GM12873 (cell line): ENCODE results near the gene TOMM70.

Experiments
- TF ChIP-seq, protein P1 (sequence below): IDR thresholded peaks from 2 replicates; pipeline ENCODE4 v1.5.1; 2012; ENCODE audit warnings: low read depth, mild to moderate bottlenecking, moderate library complexity, low read length, control low read depth; ENCODE audit not compliant: insufficient read depth; ENCODE audit errors: missing control alignments

Gene TOMM70

DNA sequence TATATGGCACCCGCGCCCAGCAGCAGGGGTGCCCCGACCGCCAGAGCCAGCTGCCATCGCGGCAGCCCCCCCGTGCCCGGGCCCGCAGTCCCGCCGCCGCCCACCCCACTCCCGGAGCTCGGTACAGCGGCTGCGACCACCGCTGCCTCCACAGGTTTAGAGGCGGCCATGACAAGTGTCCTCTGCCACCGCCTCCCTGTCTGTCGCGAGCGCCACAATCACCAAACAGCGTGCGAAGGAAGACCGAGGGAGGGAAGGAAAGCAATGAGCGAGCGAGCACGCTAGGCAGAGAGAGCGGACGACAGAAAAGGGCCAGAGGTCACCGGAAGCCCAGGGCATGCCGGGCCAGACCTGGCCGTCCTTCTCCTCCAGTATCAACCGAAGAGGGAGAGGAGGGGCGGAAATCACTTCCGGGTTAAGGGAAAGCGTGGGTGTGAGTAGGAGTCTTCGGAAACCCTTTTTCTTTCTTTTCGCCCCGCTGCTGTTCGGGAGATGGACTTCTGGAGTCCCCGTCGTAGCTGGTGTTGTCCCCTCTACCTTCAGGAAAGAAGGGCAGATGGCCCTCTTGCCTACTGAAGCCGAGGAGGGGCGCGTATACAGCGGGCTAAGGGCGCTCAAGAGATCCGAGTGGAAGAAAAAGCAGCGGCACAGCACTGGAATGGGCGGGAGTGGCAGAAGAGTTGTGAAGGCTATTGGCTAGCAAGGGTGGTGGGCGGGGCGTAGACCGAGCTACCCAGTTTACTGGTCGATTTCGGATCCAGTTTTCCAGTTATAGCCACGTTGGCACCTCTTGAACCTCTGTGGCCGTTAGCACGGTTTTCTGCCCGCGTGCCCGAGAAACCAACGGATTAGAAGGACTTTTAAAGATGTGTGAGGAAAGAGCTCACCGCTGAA lies at the start of gene TOMM70, which contains the start of gene LNP1:
Gene TOMM70 (minus strand): TSS at position 310 of the 894 bp plus-strand sequence. CDS start 140 bp downstream, at position 170.
Gene LNP1 (plus strand): TSS at position 760 of the 894 bp plus-strand sequence. CDS start 28,191 bp downstream, outside the sequence.
- TF ChIP-seq, protein P1, sequence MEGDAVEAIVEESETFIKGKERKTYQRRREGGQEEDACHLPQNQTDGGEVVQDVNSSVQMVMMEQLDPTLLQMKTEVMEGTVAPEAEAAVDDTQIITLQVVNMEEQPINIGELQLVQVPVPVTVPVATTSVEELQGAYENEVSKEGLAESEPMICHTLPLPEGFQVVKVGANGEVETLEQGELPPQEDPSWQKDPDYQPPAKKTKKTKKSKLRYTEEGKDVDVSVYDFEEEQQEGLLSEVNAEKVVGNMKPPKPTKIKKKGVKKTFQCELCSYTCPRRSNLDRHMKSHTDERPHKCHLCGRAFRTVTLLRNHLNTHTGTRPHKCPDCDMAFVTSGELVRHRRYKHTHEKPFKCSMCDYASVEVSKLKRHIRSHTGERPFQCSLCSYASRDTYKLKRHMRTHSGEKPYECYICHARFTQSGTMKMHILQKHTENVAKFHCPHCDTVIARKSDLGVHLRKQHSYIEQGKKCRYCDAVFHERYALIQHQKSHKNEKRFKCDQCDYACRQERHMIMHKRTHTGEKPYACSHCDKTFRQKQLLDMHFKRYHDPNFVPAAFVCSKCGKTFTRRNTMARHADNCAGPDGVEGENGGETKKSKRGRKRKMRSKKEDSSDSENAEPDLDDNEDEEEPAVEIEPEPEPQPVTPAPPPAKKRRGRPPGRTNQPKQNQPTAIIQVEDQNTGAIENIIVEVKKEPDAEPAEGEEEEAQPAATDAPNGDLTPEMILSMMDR, result no peak

DNA sequence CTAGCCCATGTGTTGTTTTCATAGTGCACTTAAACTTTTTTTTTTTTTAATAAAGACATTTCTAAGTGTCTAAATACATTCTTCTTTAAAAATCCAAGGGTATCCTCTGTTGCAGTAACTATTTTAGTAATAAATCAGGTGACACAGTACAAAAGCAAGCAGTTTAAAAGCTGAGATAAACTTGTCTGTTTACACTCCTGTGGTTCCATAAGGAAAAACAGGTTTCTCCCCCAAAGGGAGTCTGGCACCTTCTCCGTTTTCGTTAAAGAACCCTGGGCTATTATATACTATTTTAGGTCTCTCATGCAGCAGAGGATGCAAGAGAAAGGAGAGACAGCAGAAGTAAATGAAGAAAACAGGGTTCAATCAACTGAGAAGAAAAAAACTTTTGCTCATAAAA lies 48.3 kb upstream of the TOMM70 start:
- TF ChIP-seq, protein P1, result no peak

DNA sequence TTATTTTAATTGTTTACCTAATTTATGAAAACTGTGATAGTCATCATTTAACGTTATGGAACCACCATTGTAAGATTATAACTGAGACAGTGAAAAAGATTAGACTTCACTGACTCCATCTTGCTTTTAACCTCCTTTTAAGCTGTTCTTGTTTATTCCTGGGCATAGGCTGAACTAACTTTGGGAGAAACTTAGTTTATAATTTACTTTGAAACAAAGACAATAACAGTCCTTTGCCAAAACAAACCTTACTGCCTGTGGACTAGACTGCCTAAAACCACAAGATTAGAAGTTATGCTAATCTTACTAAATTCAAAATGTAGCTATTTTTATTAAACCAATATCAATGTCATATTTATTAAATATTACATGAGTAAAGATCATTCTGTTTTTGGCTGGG lies 47.2 kb upstream of the TOMM70 start:
- TF ChIP-seq, protein P1, result no peak

DNA sequence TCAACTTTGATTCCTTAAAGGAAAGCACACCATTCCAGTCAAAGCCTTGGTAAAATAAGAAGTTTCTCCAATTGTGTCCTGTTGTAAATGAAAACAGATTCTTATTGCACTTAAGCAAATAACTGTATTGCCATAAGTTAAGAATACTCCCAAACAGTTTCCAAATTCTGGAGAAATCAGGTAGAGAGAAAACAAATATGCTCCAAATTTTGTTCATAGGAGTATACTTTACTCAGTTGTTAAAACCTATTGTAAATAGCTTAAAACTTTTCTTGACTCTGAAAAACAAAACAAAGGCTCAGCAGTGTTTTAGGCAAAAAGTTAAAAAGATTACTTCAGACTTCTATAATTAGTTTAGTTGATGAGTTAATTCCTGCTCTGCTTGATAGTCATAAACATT lies 42.8 kb upstream of the TOMM70 start:
- TF ChIP-seq, protein P1, result no peak

DNA sequence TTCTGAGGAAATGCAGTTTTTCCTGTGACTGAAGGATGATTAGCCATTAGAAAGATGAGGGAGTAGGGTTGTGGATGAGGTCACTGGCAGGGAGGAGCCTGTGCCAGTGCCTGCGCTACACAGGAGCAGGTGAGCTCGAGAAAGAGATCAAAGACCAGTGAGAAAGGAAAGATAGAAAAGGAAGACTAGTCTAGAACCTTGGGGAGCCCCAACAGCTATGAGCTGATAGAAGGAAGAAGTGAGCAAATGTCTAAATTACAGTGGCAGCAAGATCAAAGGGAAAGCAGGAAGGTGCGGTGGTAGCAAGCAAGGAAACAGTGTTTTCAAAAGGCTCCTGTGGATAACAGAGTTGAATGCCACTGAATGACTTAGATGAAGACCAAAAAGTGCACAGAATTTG lies 40.0 kb upstream of the TOMM70 start:
- TF ChIP-seq, protein P1, result no peak

DNA sequence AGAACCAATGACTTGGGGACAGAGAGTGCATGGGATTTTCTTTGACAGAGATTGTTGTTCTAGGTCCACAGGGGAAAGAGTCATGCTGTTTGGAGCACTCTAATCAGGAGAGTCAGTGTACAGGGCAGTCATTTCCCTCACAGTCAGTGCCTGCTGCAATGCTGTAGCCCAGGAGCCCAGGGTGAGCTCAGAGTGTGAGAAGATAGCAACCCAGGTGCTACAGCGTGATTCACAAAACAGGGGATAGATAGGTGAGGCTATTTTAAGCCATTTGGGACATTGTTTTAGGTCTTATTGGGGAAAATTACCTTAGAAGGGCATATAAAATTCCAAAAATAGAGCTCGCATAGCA lies 37.7 kb upstream of the TOMM70 start:
- TF ChIP-seq, protein P1, result no peak

DNA sequence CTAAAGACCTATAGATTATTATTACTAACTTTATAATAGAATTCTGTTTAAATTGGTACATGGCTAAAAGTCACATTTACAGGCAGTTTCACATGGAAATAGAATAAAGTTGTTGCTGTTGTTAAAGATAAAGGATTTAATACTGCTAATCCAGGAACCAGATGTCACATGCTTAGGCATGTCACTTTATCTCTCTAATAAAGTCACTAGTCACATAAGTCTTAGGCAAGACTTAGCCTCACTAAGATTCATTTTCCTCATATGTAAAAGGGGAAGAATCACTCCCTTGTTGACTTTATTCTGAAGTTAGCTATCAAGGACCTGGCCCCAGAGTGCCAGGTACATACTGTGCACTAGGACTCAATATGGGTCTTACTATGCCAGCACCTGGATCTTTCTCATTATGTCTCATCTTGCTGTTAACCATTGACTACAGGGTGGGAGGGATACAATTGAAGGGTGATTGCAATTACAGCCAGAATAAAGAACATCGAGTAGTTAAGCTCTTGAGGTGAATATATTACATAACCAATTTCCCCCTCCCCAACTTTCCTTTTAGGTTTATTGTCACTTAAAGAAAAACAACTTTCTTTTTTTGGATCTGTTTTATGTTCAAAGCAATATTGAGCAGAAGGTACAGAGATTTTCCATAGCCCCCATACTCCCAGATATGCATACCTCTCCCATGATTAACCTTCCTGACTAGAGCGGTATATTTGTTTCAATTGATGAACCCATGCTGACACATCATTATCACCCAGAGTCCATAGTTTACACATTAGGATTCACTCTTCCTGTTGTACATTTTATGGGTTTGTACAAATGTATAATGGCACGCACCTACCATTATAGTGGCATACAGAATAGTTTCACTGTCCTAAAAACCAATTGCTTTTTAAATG lies 37.1 kb upstream of the TOMM70 start:
- TF ChIP-seq, protein P1, result no peak
